ENCODE results near the gene KRTAP26-1. TPM values are rescaled to one million over a fixed set of nuclear protein-coding genes. Genes with fewer than 3 reads are reported as not detected.

Gene KRTAP26-1
- total RNA-seq, 3 donors from 2014 or later: not detected

DNA sequence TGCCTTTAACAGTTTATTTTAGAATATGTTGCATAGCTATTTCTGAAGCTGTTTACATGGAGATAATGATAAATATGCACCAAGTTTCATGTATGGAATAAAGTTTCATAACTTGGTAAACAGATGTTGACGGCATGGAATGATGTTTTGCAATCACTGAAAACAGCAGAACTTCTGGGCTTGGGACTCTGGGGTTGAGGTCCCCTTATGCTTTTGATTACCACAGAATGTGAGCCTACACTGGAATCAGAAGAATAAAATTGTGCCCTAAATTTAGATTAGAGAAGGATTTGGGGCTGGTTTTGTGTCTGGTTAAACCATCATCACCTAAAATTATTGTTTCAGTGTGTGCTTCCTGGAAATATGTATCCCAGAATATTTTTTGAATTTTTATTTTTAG is 48.5 kb downstream of the KRTAP26-1 start:
- Histone ChIP-seq H3K4me3 (no peak overlapping the region), H3K4me1 (ENCODE audit: low read depth) (peaks cover 4% of the 10 kb centered on the region), H3K36me3 (ENCODE audit: low read depth) (no peaks in the 10 kb centered on the region), H3K9me3 (no peaks in the 10 kb centered on the region)
- DNase-seq: no peak
- intact Hi-C loops (cut with DNase I, micrococcal nuclease): no loop called here
- TF ChIP-seq CTCF (IDR thresholded peaks at IDR 0.05): no peak
- ATAC-seq: no peak

DNA sequence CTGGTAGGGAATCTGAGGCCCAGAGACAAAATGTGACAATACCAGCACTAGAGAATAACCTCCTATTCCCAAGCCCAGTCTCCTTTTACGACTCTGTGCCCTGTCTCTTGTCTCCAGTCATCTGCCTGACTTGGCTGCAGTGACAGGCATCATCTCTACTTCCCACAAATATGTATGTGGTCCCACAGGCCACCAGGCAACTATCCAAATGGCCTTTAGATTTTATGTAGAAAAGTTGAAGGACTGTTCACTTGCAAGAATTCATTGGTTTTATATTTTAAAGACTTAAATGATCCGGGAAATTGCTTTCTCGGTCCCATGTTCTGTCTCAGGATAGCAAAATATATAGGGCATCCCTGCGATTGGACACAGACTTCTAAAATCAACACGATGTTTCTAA is 49.0 kb downstream of the KRTAP26-1 start:
- intact Hi-C loops (cut with DNase I, micrococcal nuclease): no loop called here
- Histone ChIP-seq H3K4me3 (no peak overlapping the region), H3K36me3 (ENCODE audit: low read depth) (no peaks in the 10 kb centered on the region), H3K4me1 (ENCODE audit: low read depth) (peaks cover 4% of the 10 kb centered on the region), H3K9me3 (no peaks in the 10 kb centered on the region)
- ATAC-seq (no peak), DNase-seq (no peak)
- no peak for TF ChIP-seq CTCF (IDR thresholded peaks at IDR 0.05)

DNA sequence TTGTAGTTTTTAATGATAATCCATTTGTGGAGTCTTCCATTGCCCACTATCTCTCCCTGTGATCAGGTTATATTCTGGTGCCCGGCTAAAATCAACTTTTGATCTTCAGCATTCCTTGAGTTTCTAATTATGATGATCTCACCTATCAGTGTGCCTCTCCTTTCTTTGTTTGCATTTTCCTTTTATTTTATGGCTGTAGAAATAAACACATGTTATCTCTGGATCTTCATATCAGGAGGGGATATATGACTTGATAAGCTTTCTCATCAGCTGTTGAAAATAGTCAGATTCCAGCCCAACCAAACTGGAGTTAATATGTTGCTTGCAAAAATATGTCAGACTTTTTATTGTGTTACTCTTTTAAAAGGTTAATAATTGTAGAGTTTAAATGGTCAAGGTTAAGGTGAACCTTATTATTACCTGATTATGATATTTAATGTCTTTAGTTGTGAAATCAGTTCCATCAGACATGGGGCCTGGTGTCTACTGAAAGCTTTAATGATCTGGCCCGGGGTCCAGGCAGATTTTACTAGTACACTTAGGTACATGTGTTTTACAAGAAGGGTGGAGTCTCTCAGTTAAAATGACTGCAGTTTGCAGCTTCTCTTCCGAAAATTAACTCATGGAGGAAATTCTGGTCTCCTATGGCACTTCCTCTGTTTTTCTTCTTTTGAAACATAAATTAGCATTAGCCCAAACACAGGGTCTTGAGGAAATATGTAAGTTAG is 50.1 kb downstream of the KRTAP26-1 start:
- DNase-seq (no peak), ATAC-seq (no peak)
- no peaks in the 10 kb centered on the region for H3K9me3 ChIP-seq
- no peaks in the 10 kb centered on the region for H3K36me3 ChIP-seq (ENCODE audit: low read depth)
- peaks cover 4% of the 10 kb centered on the region for H3K4me1 ChIP-seq (ENCODE audit: low read depth)
- intact Hi-C loops (cut with DNase I, micrococcal nuclease): no loop called here
- TF ChIP-seq CTCF (IDR thresholded peaks at IDR 0.05): no peak
- no peak overlapping the region for H3K4me3 ChIP-seq

Other genes starting within 250 kb of the KRTAP26-1 start
- gene CLDN17, start 153.5 kb downstream of the KRTAP26-1 start, total RNA-seq: not detected
- gene CLDN8, start 104.2 kb downstream of the KRTAP26-1 start, total RNA-seq: 10 to 100 TPM; 14.5 to 61.9 (median 35.8) TPM
- not detected for gene KRTAP24-1, start 37.4 kb downstream of the KRTAP26-1 start, total RNA-seq
- gene KRTAP25-1, start 30.8 kb downstream of the KRTAP26-1 start, total RNA-seq: not detected
- not detected for gene KRTAP27-1, start 17.4 kb upstream of the KRTAP26-1 start, total RNA-seq
- gene KRTAP23-1, start 28.3 kb upstream of the KRTAP26-1 start, total RNA-seq: not detected
- gene KRTAP13-2, start 52.0 kb upstream of the KRTAP26-1 start, total RNA-seq: 10 to 100 TPM in 1 of 3 donors, 1 to 10 TPM in 1, under 1 TPM in 1; 0.47 to 15.0 (median 2.9) TPM
- gene KRTAP13-1, start 75.7 kb upstream of the KRTAP26-1 start, total RNA-seq: not detected
- gene KRTAP13-3, start 105.6 kb upstream of the KRTAP26-1 start, total RNA-seq: not detected
- gene KRTAP13-4, start 109.9 kb upstream of the KRTAP26-1 start, total RNA-seq: not detected
- not detected for gene KRTAP15-1, start 120.0 kb upstream of the KRTAP26-1 start, total RNA-seq
- gene KRTAP19-1, start 160.1 kb upstream of the KRTAP26-1 start, total RNA-seq: not detected
- not detected for gene KRTAP19-2, start 167.1 kb upstream of the KRTAP26-1 start, total RNA-seq
- not detected for gene KRTAP19-3, start 171.7 kb upstream of the KRTAP26-1 start, total RNA-seq
- gene KRTAP19-4, start 176.8 kb upstream of the KRTAP26-1 start, total RNA-seq: not detected
- not detected for gene KRTAP19-5, start 181.8 kb upstream of the KRTAP26-1 start, total RNA-seq
- not detected for gene KRTAP19-6, start 221.5 kb upstream of the KRTAP26-1 start, total RNA-seq
- not detected for gene KRTAP19-7, start 241.0 kb upstream of the KRTAP26-1 start, total RNA-seq

Data from mucosa of descending colon (tissue), 3 donors.